Measurements from ENCODE around the gene FAM8A1.

- TF ChIP-seq, protein P1, sequence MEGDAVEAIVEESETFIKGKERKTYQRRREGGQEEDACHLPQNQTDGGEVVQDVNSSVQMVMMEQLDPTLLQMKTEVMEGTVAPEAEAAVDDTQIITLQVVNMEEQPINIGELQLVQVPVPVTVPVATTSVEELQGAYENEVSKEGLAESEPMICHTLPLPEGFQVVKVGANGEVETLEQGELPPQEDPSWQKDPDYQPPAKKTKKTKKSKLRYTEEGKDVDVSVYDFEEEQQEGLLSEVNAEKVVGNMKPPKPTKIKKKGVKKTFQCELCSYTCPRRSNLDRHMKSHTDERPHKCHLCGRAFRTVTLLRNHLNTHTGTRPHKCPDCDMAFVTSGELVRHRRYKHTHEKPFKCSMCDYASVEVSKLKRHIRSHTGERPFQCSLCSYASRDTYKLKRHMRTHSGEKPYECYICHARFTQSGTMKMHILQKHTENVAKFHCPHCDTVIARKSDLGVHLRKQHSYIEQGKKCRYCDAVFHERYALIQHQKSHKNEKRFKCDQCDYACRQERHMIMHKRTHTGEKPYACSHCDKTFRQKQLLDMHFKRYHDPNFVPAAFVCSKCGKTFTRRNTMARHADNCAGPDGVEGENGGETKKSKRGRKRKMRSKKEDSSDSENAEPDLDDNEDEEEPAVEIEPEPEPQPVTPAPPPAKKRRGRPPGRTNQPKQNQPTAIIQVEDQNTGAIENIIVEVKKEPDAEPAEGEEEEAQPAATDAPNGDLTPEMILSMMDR (IDR thresholded peaks at IDR 0.05), result no peak
- no peak for TF ChIP-seq POLR2AphosphoS5 (IDR thresholded peaks at IDR 0.05; ENCODE audit: low read depth, low read length)
- no peak for TF ChIP-seq RXRA (IDR thresholded peaks at IDR 0.05; ENCODE audit: borderline replicate concordance, low read depth)
- no peak for TF ChIP-seq RCOR1 (IDR thresholded peaks at IDR 0.05; ENCODE audit: low read length)
- no peak for TF ChIP-seq RAD21 (IDR thresholded peaks at IDR 0.05; ENCODE audit: low read length)
- no peak for TF ChIP-seq MAX (IDR thresholded peaks at IDR 0.05; ENCODE audit: low read depth)
- TF ChIP-seq EZH2phosphoT487 (IDR thresholded peaks at IDR 0.05; ENCODE audit: borderline replicate concordance, low read depth), result no peak
These were observed 33.5 kb downstream of the FAM8A1 start for GRCh38 chr6:17633465-17634188.

All from SK-N-SH (cell line).